Muscle layer of colon (tissue), 2 donors: ENCODE data around the gene PPFIA4.
A peak's percentile ranks its signal among the peaks of the same experiment; 100 is the strongest.

ENCODE experiments used
- H3K27ac ChIP-seq: one replicate; pipeline ENCODE4 v1.7.0; 2013; ENCODE audit warnings: low read depth, mild to moderate bottlenecking, low read length, moderate library complexity
- H3K27me3 ChIP-seq, 2 donors: one replicate each; pipeline ENCODE4 v1.7.0; 2013; ENCODE audit warnings: low read length in 2 of 2, mild to moderate bottlenecking in 2 of 2; ENCODE audit not compliant: insufficient read depth in 2 of 2, control insufficient read depth in 1 of 2
- H3K36me3 ChIP-seq: one replicate; pipeline ENCODE4 v1.7.0; 2013; ENCODE audit warnings: mild to moderate bottlenecking, low read length; ENCODE audit not compliant: insufficient read depth
- H3K4me1 ChIP-seq: one replicate; pipeline ENCODE4 v1.7.0; 2013; ENCODE audit warnings: mild to moderate bottlenecking, low read length; ENCODE audit not compliant: insufficient read depth
- H3K4me3 ChIP-seq, 2 donors: one replicate each; pipeline ENCODE4 v1.7.0; 2013; ENCODE audit warnings: low read length in 2 of 2, low read depth in 1 of 2, mild to moderate bottlenecking in 1 of 2, moderate library complexity in 1 of 2
- H3K9ac ChIP-seq: one replicate; pipeline ENCODE4 v1.7.0; 2013; ENCODE audit warnings: low read length
- H3K9me3 ChIP-seq: one replicate; pipeline ENCODE4 v1.7.0; 2013; ENCODE audit warnings: mild to moderate bottlenecking, low read length
- donor health status: abdominal sarcoma.
- donor health status: Adenocarcinoma of cecum.

The PPFIA4 gene

GRCh38 chr1:203120325-203121153 is 94.2 kb downstream of the PPFIA4 start:
- peaks cover 8% of the 10 kb centered on the region for H3K4me1 ChIP-seq
- H3K27me3 ChIP-seq: peaks cover 14 to 44% of the 10 kb centered on the region in 2 donors

DNA sequence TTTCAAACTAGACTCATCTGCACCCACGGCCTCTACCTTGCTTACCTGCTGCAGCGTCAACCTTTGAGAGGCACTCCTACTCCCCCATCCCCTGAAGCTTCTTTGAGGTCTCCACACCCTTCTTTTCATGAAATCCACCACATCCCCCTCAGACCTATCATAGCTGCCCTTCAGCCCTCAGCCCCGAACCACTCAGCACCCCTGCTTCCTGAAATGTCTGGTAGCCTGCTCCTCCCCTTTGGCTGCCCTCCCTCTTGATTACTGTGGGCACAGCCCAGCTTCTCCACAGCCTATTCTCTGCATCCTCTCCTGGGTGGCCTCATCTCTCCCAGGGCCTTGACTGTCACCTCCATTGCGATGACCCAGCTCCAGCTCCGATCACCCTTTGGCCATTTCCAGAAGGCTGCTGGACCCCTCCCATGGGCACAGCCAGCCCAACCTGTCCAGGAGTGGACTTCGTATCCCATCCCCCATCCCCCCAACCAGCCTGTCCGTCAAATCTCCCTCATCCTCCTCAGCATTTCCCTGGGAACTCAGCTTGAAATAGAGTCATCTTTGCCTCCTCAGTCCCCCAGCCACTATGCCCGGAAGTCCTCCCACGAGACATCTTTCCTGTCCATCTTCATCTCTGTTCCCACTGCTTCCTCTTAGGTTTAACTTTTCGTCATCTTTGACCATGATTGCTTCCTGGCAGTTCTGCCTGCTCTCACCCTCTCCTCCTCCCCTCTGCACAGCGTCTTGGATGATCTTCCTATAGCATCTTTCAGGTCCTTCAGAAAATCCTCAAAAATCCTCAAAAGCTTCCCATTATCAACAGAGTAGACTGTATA is 95.1 kb downstream of the PPFIA4 start:
- H3K9me3 ChIP-seq: no peaks in the 10 kb centered on the region
- H3K4me3 ChIP-seq: no peak overlapping the region
- no peaks in the 10 kb centered on the region for H3K36me3 ChIP-seq
- H3K9ac ChIP-seq: no peak overlapping the region
- peaks cover 14 to 47% of the 10 kb centered on the region in 2 donors for H3K27me3 ChIP-seq
- H3K4me1 ChIP-seq: peaks cover 8% of the 10 kb centered on the region
- no peak overlapping the region for H3K27ac ChIP-seq

More at GRCh38 chr1:203120325-203121153, 94.2 kb downstream of the PPFIA4 start:
- no peak overlapping the region for H3K4me3 ChIP-seq
- no peak overlapping the region for H3K9ac ChIP-seq
- H3K27ac ChIP-seq: no peak overlapping the region
- H3K9me3 ChIP-seq: no peaks in the 10 kb centered on the region
- no peaks in the 10 kb centered on the region for H3K36me3 ChIP-seq

- H3K9me3 ChIP-seq: no peaks in the 10 kb centered on the region
- H3K27me3 ChIP-seq: peaks cover 14 to 54% of the 10 kb centered on the region in 2 donors
- H3K36me3 ChIP-seq: no peaks in the 10 kb centered on the region
- no peak overlapping the region for H3K9ac ChIP-seq
- peaks cover 11% of the 10 kb centered on the region for H3K4me1 ChIP-seq
- no peak overlapping the region for H3K27ac ChIP-seq
- no peak overlapping the region for H3K4me3 ChIP-seq
These were observed 95.9 kb downstream of the PPFIA4 start for GRCh38 chr1:203122159-203122558.

DNA sequence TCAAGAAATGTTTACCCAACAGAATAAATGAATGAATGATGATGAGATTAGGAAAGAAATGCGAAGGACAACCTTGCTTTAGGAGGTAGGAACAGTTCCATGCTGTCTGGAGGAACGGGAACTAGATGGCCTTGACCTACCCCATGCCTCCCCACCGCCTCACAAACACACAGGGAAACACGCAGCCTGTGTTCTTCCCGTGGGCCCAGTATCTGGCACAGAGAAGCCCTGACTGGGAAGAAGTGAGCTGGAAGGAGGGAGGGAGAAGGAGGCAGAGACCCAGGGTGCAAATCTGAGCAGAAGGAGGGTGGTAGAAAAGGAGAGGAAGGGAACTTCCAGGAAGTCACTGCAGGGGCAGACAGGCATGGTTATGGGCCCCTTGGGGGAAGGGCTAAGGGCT is 97.7 kb downstream of the PPFIA4 start:
- Histone ChIP-seq H3K27ac (no peak overlapping the region), H3K4me3 (no peak overlapping the region), H3K27me3 (peaks cover 14 to 45% of the 10 kb centered on the region in 2 donors), H3K9me3 (no peaks in the 10 kb centered on the region), H3K4me1 (peaks cover 10% of the 10 kb centered on the region), H3K36me3 (no peaks in the 10 kb centered on the region), H3K9ac (no peak overlapping the region)

DNA sequence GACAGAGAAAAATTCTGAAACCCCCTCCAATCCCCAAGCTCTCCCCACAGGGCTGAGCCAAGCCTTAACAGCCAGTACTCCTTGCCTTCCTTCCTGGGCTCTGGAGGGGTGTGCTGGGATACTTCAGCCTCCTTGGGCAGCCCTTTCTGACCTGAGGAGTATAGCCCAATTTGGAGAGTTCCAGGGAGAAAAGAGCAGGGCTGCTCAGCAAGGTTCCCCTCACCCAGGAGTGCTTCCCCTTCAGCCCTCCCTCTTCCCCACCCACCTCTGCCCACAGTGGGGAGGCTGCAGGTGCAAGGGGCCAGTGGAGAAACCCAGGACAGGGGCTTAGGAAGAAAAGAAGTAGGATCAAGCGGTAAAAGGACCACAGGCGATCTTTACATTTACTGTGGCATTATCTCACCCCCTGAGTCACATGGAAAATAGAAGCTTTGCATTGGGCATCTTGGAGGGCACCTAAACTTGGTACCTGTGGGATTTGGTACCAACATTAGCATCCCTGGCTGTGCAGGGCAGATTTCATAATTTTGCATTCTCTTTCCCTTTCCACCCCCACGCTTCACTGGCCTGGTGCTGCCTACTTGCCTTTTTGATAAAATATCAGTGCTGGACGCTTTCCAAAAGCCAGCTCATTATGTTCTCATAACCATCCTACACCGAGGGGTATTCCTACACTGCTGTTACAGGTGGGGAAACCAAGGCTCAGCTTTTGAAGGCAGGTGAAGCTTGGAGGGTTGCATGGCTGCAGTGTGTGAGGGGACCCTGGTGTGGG is 98.4 kb downstream of the PPFIA4 start:
- Histone ChIP-seq H3K9me3 (no peaks in the 10 kb centered on the region), H3K27me3 (peaks cover 14 to 41% of the 10 kb centered on the region in 2 donors), H3K9ac (no peak overlapping the region), H3K27ac (no peak overlapping the region), H3K4me3 (no peak overlapping the region), H3K4me1 (peaks cover 10% of the 10 kb centered on the region), H3K36me3 (no peaks in the 10 kb centered on the region)

GRCh38 chr1:203126151-203126865 is 100.0 kb downstream of the PPFIA4 start:
- Histone ChIP-seq H3K36me3 (no peaks in the 10 kb centered on the region), H3K9me3 (no peaks in the 10 kb centered on the region), H3K9ac (no peak overlapping the region), H3K4me1 (peaks cover 10% of the 10 kb centered on the region), H3K27me3 (peaks cover 0 to 30% of the 10 kb centered on the region in 2 donors), H3K27ac (no peak overlapping the region), H3K4me3 (no peak overlapping the region)

- Histone ChIP-seq H3K27me3 (peaks cover 0 to 25% of the 10 kb centered on the region in 2 donors), H3K9ac (no peak overlapping the region), H3K9me3 (no peaks in the 10 kb centered on the region), H3K4me1 (peaks cover 10% of the 10 kb centered on the region), H3K27ac (no peak overlapping the region), H3K4me3 (peak overlapping the region; percentile 22 to 59), H3K36me3 (no peaks in the 10 kb centered on the region)
These were observed 100.8 kb downstream of the PPFIA4 start for GRCh38 chr1:203126866-203127665.

DNA sequence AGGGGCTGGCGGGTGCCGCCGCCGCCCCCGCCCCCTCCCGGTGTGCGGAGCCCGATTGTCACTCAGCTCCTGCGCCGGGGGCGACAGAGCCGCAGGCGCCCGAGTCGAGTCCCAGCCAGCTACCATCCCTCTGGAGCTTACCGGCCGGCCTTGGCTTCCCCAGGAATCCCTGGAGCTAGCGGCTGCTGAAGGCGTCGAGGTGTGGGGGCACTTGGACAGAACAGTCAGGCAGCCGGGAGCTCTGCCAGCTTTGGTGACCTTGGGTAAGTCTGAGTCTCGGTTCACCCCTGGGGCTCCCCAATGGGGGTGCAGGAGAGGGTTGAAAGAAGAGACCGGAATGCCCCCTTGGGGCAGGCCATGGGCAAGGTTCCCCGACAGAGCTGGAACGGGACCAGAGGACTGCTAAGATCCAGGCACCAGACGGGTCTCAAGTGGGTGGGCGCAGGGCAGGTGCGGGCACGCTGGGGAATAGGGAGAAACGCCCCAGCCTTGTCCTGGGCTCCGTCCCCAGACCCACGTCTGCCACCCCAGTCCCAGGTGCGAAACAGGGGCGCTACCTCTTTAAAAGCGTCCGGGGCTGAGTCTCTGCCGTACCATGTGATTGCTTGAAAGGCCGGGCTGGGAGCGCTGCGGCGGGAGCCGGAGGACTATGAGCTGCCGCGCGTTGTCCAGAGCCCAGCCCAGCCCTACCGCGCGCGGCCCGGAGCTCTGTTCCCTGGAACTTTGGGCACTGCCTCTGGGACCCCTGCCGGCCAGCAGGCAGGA is 101.6 kb downstream of the PPFIA4 start, which contains the start of gene ADORA1:
ADORA1 (plus strand) TSS at position 61 of the 765 bp plus-strand sequence. CDS start 1,116 bp downstream, outside the sequence.
- Histone ChIP-seq H3K36me3 (no peaks in the 10 kb centered on the region), H3K4me3 (peak within 1 kb of the TSS; percentile 22 to 59), H3K9me3 (no peaks in the 10 kb centered on the region), H3K9ac (no peak within 1 kb of the TSS), H3K27ac (no peak within 1 kb of the TSS), H3K27me3 (peaks cover 0 to 25% of the 10 kb centered on the region in 2 donors), H3K4me1 (peaks cover 10% of the 10 kb centered on the region)

DNA sequence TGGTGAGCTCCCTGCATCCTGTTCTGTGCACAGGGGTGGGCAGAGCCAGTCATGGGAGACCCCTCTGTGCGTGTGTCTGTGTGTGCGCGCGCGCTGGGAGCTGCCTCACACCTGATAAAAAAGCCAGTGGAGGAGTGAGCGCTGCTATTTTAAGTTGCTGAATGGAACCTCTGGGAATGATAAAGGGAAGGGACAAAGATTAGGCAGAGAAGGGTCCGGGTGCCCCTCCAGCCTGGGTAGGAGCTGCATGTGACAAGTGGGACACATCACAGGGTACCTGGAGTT is 102.1 kb downstream of the PPFIA4 start:
- Histone ChIP-seq H3K9ac (no peak overlapping the region), H3K9me3 (no peaks in the 10 kb centered on the region), H3K27me3 (peaks cover 0 to 23% of the 10 kb centered on the region in 2 donors), H3K4me1 (peaks cover 10% of the 10 kb centered on the region), H3K36me3 (no peaks in the 10 kb centered on the region), H3K4me3 (peak overlapping the region; percentile 22 to 59), H3K27ac (no peak overlapping the region)
